ENCODE data around the gene CDYL2.
"Not testable (repeated sequence)": the region's sequence is repeated elsewhere in the genome, so short reads cannot be mapped to it uniquely, and the experiment has no call there.

CDYL2 gene

DNA sequence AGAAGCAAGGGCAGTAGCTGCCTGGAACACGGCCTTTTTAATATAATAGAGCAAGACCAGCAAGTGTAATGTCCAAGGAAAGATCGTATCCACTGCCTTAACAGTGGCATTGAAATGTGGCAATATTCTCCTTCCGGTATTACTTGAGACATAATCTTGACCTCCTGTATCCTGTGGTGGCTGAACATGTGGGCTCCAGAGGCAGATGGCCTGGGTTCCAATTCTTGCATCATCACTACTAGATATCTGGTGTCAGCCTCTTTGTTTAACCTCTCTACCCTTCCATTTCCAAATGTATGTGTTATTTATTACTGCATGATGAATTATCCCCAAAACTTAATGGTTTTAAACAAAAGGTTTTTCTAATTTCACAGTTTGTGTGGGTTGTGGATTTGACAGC is 3.5 kb upstream of the CDYL2 start:
- DNase-seq, result no peak

GRCh38 chr16:80806927-80807340 is 2.5 kb upstream of the CDYL2 start:
- no peak for DNase-seq

DNA sequence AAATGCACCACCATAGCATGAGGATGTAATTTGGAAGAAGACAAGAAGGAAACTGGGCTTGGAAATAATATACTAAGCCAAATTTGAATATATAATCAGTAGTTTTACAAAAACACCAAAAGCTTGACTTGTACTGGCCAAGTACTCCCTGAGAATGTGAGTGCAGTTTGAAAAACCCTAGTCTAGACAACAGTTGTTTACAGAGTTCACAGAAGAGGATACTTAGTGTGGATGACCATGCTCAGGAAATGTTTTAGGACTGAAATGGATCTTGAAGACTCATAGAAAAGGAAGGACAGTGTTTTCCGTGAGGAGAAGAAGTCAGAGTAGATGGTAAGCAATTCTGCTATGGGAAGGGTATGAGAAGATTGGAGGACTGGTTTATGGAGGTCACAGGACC is 1.9 kb upstream of the CDYL2 start:
- DNase-seq, result no peak

- DNase-seq, result peak; percentile 62
Measured at GRCh38 chr16:80804056-80804525, 307 bp downstream of the CDYL2 start.

- peak; percentile 39 for DNase-seq
Measured at GRCh38 chr16:80803339-80804055, 901 bp downstream of the CDYL2 start.

GRCh38 chr16:80802902-80803301 is 1.5 kb downstream of the CDYL2 start:
- DNase-seq, result no peak

DNA sequence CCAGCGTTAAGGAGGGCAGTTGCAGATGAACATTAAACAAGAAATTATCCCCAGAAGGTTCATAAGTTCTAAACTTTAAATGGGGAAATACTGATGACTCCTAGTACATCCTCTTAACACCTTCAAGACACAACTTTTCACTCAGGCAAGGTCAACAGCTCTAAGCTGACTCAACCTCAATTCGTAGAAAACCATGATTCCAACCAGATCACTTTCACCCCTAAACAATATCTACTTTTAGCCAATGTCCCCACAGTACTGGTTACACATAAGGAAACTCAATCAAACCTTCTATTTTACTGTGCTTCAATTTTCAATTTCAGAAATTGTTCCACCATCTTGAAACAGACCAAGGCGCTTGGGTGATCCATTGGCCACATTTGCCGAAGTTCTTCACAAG is 2.3 kb downstream of the CDYL2 start:
- no peak for DNase-seq

DNA sequence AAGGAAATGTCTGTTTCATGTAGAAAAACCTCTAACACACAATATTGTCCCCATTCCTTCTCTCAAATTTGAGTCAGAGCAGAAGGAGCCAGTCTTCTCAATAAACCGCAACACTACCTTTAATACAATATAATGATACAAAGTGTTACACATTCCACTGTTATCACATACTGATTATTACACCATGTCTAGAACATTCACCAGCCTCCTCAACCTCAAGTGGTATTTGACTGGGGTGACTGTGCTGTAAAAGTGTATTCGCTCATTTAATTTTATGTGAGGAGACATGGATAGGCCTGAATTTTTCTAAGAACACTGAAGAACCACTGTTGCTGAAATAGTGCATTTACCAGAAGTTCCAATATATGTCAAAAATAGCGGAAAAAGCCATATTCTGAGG is 10.3 kb downstream of the CDYL2 start:
- no peak for DNase-seq

- DNase-seq, result no peak
Measured at GRCh38 chr16:80792031-80792430, 12.4 kb downstream of the CDYL2 start.

GRCh38 chr16:80791411-80791810 is 13.0 kb downstream of the CDYL2 start:
- DNase-seq, result no peak

DNA sequence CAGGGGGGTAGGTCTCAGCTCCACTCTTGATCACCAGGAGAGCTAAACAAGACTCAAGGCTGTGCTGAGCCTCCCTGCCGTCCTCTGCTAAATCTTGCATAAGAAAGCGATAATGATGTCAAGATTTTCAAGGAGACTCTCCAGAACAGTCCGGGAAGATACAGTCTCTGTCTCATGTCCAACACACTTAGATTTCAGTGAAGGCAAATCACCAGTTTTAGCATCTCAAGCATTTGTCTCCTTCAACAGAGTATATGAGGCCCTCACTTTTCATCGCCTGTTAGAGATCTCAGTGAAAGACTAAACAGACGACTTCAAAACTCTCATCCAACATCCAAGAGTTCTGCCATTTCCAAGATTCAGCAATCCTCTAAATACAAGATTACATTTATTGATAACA is 13.6 kb downstream of the CDYL2 start:
- no peak for DNase-seq

DNA sequence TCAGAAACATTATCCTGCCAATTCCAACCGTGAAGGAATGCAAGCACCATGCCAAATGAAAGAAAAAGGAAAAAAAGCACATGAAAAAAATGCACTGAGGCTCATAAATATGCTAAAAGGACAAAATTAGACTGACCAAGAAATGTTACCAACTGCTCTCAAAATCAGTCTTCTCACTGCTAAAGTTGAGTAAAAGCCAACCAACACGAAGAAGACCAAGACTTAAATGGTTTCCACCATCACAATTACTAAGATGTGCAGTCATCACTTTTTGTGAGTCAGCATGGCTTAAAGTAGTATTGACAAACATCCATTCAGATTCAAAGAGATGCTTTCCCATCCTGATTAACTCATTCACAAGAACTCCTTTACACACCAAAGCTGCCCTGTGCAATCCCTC is 16.4 kb downstream of the CDYL2 start:
- DNase-seq, result no peak

GRCh38 chr16:80786561-80786960 is 17.8 kb downstream of the CDYL2 start:
- not testable (repeated sequence) for DNase-seq

- no peak for DNase-seq
Measured at GRCh38 chr16:80784951-80785350, 19.4 kb downstream of the CDYL2 start.

DNA sequence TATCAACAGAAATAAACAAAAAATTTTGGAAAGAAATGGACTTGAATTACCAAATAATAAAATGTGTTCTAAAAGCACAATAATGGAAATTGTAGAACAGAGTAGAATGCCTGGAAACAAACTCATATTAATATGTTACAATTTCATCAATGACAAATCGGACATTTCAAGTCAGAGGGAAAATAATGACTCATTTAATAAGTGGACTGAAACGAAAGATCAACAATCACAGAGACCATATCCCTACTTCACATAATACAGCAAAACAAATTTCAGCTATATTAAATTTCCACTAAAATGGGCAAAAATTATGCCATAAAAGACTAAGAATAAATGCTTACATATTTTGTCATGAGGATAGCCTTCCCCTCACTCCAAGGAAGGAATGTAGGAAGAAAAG is 25.7 kb downstream of the CDYL2 start:
- no peak for DNase-seq

GRCh38 chr16:80776856-80777255 is 27.5 kb downstream of the CDYL2 start:
- DNase-seq, result no peak

DNA sequence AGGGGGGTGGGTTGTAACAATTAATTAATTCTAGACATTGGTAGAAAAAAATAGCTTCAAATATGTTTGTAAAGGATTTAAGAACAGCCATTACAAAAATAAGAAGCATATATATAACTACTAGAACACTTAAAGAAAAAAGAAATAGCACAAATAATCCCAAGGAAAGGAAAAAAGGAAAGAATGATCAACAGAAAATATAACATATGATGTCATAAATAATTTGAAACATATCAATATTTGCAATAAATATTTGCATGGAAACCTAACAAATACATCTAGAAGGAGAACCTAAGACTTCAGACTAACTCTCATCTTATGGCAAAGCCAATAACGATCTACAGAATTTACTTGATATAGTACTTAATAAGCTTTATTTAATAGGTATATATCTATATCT is 28.9 kb downstream of the CDYL2 start:
- no peak for DNase-seq

DNA sequence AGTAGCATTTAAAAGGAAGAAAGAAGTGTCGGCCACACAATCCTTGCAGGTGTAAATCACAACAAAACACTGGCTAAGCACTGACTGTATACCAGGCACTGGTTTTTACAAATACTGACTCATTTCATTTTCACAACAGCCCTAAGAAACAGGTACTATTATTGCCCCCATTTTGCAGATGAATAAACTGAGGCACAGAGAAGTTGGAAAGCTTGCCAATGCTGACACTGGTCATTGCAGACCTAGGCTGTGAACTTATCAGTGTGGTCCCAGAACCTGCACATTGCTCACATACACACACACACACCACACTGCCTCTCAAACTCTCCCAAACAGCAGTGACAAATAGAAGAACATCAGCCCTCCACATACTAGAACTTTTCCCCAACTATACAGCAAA is 37.6 kb downstream of the CDYL2 start:
- DNase-seq, result no peak

DNA sequence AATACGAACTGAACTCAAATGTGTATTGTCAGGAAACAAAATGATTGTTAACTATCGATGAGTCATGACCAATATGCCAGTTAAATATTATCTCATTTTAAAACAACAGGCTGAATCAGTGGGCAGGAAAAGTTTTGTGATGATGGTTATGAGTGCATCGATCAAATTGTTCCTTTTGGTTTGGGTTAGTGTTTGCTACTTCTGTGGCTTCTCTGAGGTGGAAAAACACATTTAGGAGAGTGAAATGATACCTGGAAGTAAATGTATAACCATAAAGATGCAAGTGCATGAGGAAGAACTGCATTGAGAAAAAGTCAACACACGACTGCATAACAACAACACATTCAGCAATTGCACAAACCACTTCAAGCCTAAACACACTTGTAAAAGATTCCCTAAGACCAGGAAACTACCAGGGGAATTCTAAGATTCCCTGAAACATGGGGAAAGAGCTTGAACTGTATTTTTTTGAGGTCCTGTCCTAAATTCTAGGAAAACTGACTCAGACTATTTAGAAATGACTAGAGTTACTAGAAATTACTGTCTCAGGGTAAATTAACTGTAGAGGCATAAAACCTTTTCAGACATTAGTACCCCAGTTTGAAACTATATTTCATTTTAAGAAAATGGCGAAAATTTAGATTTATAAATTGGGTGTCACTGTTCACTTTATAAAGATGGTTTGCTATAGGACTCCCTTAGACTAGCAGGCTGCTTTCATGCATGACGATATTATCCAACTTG is 44.8 kb downstream of the CDYL2 start:
- DNase-seq, result no peak

DNA sequence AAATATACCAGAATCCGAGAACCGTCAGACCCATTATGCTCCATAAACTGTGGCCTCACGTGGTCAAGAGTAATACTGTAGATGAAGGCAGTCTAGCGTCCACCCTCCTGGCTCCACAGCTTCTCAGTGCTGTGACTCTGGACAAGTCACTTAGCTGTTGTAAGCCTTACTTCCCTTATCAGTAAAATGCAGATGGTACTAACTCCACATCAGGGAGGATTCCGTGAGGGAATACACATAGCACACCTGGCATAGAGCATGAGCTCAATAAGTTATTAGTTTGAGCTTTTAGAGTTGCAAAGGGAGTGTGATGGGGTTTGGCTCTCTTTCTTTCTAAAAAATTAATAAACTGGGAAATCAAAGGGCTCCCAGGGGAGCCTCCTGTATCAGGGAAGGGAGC is 49.9 kb downstream of the CDYL2 start:
- no peak for DNase-seq

DNA sequence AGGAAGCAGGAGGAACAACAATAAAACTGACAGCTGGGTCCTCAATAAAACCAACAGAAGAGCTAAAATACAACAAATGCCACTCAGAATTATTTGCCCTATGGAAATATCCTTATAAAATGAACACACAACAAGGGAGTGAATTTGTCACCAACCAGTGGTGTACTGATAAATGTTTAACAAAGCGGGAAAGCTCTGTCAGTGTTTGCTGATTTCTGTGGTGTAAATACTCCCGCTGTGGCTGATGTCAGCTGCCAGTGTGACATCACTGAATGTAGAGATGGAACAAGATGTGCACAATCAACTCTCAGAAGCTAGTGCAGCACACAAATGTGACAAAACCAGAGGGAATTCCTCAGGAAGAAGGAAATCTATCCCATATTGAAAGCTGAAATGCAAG is 51.9 kb downstream of the CDYL2 start:
- no peak for DNase-seq

- no peak for DNase-seq
Measured at GRCh38 chr16:80751167-80751566, 53.2 kb downstream of the CDYL2 start.

- DNase-seq, result no peak
Measured at GRCh38 chr16:80746231-80746630, 58.2 kb downstream of the CDYL2 start.

- DNase-seq, result no peak
Measured at GRCh38 chr16:80744856-80745255, 59.5 kb downstream of the CDYL2 start.

DNA sequence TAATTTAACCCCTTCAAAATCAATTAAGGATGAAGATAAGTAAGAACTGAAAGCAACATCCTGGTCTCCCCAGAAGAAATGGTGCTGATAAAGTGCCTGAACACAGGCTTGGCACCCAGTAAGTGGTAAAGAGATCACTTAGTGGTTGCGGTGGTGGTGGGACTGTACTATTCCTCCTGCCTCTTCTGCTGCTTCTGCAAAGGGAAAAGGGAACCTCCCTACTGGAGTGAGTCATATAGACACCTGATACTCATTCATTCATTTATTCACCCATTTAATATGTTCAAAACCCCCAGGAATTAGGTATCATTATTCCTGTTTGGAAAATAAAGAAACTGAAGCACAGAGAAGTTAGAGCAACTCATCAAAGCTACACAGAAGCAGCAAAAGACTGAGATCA is 60.6 kb downstream of the CDYL2 start:
- no peak for DNase-seq

Measured in left hindlimb (tissue), 1 donor.